ENCODE results near the gene PFKFB2. TPM values are rescaled to one million over a fixed set of nuclear protein-coding genes. Genes with fewer than 3 reads are reported as not detected.

The PFKFB2 gene
- total RNA-seq, 1 donor from 2014 or later, result 5.1 TPM

DNA sequence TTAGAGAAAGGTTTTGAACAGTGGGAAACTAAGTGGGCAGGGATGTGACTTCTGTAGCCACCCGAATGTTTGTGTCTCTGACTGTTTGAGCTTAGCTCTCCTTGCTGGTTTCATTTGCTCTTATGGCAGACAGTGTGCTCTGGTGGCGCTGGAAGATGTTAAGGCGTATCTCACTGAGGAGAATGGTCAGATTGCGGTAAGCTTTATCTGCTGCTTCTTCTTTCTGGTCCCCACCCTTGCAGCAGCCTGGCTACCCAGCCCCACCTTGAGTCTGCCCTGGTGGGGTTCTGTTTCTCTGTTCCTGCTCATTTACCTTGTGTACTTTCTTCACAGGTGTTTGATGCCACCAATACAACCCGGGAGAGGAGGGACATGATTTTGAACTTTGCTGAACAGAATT lies 9.9 kb downstream of the PFKFB2 start:
- no peak overlapping the region for H3K4me3 ChIP-seq (ENCODE audit: low read depth, low read length)
- DNase-seq (ENCODE audit: low read depth), result no peak
- TF ChIP-seq, protein P1, sequence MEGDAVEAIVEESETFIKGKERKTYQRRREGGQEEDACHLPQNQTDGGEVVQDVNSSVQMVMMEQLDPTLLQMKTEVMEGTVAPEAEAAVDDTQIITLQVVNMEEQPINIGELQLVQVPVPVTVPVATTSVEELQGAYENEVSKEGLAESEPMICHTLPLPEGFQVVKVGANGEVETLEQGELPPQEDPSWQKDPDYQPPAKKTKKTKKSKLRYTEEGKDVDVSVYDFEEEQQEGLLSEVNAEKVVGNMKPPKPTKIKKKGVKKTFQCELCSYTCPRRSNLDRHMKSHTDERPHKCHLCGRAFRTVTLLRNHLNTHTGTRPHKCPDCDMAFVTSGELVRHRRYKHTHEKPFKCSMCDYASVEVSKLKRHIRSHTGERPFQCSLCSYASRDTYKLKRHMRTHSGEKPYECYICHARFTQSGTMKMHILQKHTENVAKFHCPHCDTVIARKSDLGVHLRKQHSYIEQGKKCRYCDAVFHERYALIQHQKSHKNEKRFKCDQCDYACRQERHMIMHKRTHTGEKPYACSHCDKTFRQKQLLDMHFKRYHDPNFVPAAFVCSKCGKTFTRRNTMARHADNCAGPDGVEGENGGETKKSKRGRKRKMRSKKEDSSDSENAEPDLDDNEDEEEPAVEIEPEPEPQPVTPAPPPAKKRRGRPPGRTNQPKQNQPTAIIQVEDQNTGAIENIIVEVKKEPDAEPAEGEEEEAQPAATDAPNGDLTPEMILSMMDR (conservative IDR thresholded peaks at IDR 0.05; ENCODE audit: low read depth, low read length), result no peak

DNA sequence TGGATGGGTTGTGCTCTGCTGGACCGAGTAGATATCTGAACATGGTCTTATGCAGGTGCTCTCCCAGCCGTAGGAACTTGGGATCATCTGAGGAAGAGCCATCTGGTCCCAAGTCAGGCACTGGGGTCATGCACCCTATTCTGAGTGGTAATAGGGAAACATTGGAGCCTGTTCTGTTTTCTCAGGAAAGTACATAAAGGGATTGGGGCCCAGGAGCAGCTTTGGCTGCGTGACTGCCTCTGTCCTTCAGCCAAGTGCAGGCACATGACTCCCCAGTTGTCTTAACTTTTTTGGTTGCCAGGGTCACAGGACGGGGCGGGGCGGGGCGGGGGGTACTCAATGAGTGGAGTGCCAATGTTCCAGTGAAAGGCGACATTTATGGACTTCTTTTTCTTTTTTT lies 11.5 kb downstream of the PFKFB2 start:
- TF ChIP-seq, protein P1 (conservative IDR thresholded peaks at IDR 0.05; ENCODE audit: low read depth, low read length), result no peak
- no peak for DNase-seq (ENCODE audit: low read depth)
- no peak overlapping the region for H3K4me3 ChIP-seq (ENCODE audit: low read depth, low read length)

DNA sequence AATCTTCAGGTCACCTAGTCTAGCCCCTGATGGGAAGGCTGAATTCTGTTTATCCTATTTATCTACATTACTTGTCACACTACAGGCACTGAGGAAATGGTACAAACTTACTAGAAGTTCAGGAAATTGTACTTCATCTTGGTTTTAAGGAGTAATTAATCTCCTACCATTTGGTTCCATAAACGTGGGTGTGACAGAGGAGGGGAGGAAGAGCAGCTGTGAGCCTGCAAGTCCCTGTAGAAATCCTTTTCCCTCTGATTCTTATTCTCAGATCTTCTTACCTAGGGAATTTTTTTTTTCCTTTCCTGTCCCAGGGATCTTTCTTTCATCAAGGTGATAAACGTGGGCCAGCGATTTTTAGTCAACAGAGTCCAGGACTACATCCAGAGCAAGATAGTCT lies 14.1 kb downstream of the PFKFB2 start:
- DNase-seq (ENCODE audit: low read depth), result no peak
- TF ChIP-seq, protein P1 (conservative IDR thresholded peaks at IDR 0.05; ENCODE audit: low read depth, low read length), result no peak
- no peak overlapping the region for H3K4me3 ChIP-seq (ENCODE audit: low read depth, low read length)

DNA sequence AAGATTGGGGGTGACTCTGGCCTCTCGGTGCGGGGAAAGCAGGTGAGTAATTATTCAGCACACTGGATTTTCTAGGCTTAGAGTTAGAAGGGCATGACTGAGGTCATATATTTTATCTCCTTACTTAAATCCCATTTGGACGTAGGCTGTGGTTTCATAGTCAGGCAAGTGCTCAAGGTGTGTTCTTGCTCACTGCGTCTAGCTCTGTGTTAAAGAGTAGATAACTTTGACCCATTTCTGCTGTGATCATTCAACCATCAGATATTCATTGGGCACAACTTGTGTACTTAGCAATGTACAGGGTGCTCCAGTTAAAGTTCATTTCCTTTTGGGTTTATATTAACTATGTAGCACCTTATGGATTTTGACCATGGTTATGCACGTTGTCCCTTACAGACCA lies 14.6 kb downstream of the PFKFB2 start:
- TF ChIP-seq, protein P1 (conservative IDR thresholded peaks at IDR 0.05; ENCODE audit: low read depth, low read length), result no peak
- no peak overlapping the region for H3K4me3 ChIP-seq (ENCODE audit: low read depth, low read length)
- DNase-seq (ENCODE audit: low read depth), result no peak

DNA sequence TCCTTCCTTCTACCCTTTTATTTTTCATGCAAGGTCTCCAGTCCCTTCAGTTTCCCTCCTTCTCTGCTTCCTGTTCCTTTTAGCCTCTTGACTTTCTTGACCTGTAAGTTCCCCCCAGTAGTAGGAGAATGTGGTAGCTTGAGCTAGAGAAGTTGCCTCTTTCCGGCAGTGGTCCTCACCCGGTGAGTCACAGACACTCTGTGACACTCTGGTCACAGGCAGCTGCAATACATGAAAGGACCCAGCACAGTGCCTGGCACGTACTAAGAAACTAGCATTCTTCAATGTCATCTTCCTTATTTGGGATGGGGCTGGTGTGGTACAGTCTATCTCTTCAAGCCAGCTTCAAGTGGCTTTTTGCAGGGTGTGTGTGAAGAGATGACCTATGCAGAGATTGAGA lies 16.0 kb downstream of the PFKFB2 start:
- no peak for DNase-seq (ENCODE audit: low read depth)

DNA sequence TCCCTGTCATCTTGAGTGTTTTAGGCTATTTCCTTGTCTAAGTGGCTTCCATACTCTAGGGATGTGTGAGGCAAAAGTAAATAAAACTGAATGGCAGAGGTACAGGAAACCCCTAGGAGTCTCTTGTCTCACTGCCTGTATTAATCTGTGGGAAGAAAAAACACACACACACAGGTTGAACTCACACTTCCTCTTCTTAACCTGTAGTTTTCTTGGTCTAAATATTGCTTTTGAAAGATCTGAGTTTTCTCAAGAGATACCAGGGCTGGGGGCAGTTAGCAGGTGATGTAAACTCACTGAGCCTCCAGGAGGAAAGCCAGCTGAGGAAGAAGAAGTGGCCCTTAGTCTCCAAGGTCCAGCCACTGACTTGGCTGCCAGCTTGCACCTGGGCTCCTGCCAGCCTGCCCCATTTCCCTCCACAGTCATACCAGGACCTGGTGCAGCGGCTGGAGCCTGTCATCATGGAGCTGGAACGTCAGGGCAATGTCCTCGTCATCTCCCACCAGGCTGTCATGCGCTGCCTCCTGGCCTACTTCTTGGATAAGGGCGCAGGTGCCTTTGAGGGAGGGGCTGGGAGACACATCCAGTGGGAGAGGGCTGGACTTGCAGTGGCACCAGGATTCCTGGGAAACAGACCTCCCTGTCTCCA lies 16.9 kb downstream of the PFKFB2 start:
- no peak overlapping the region for H3K4me3 ChIP-seq (ENCODE audit: low read depth, low read length)
- TF ChIP-seq, protein P1 (conservative IDR thresholded peaks at IDR 0.05; ENCODE audit: low read depth, low read length), result no peak
- DNase-seq (ENCODE audit: low read depth), result no peak

More for the DNA sequence above, 16.0 kb downstream of the PFKFB2 start:
- H3K4me3 ChIP-seq (ENCODE audit: low read depth, low read length), result no peak overlapping the region
- TF ChIP-seq, protein P1 (conservative IDR thresholded peaks at IDR 0.05; ENCODE audit: low read depth, low read length), result no peak

DNA sequence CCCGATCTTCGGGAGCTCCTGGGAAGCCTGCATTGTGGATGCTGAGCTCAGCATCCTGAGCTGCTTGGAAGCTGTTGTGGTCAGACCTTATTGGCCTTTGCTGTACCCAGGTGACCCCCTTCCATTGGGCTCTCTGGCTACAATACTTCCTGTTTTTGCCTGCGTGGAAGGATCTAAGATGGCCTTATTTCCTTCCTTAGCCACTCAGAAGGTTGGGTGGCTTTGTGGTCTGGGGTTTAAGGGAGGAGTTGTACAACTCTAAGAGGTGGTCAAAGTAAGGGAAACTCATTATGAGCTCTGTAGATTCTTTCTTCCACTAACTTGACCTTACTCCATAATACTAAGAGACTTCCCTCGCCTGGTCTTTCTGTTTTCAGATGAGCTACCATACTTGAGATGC lies 17.7 kb downstream of the PFKFB2 start:
- DNase-seq (ENCODE audit: low read depth), result no peak
- TF ChIP-seq, protein P1 (conservative IDR thresholded peaks at IDR 0.05; ENCODE audit: low read depth, low read length), result no peak
- no peak overlapping the region for H3K4me3 ChIP-seq (ENCODE audit: low read depth, low read length)
